Endothelial cell of umbilical vein (primary cell): ENCODE data around the gene DUSP8. TPM values are rescaled to one million over a fixed set of nuclear protein-coding genes. Genes with fewer than 3 reads are reported as not detected.

Experiments used
- BruUV-seq: library from RNA; stranded (reverse); fragments of 400-500 nt; replicated peaks from 2 replicates; lab custom pipeline; 2021; lab: Mats Ljungman, UMichigan
- CTCF ChIA-PET: fragments of 300-600, 350-600 bp; sonication (Branson Sonifier 250); formaldehyde crosslinking; loops from one replicate; lab custom pipeline; 2021; ENCODE audit warnings: antibody characterized with exemption, inconsistent platforms; lab: Charles Lee
- POLR2A ChIA-PET: fragments of 300-600, 350-600 bp; sonication (Branson Sonifier 250); formaldehyde crosslinking; loops from one replicate; lab custom pipeline; 2021; ENCODE audit warnings: antibody characterized with exemption, inconsistent platforms; lab: Charles Lee
- DNase-seq: peaks from one replicate; pipeline ENCODE4 v3.0.0-alpha.2; 2011; ENCODE audit warnings: low read depth, low spot score
- FAIRE-seq: peaks from 2 replicates; lab custom pipeline; 2011; peaks lifted over from hg19 to GRCh38; lab: Jason Lieb, UNC
- H2AFZ ChIP-seq: 2 replicates; pipeline ENCODE4 v1.6.0; 2012; ENCODE audit warnings: low read depth, low read length, control low read depth, inconsistent platforms
- H3K27ac ChIP-seq: 2 replicates; pipeline ENCODE4 v1.5.1; 2011; ENCODE audit warnings: low read depth, mild to moderate bottlenecking, control low read depth, low read length, moderate library complexity; ENCODE audit not compliant: insufficient read depth
- H3K27me3 ChIP-seq, 2 experiments: 2 replicates each; pipeline versions ENCODE4 v1.6.0 to v1.6.1; 2011; ENCODE audit warnings: low read length in 2 of 2, mixed read lengths in 1 of 2; ENCODE audit not compliant: control insufficient read depth in 2 of 2, insufficient read depth in 2 of 2
- H3K36me3 ChIP-seq, 2 experiments: 2 replicates in 1 of 2; 3 replicates in 1 of 2; pipeline ENCODE4 v1.5.1; 2011; ENCODE audit warnings: low read length in 2 of 2, mild to moderate bottlenecking in 1 of 2, moderate library complexity in 1 of 2; ENCODE audit not compliant: control insufficient read depth in 2 of 2, insufficient read depth in 2 of 2; ENCODE audit errors: extremely low read depth in 1 of 2
- H3K4me1 ChIP-seq: 3 replicates; pipeline ENCODE4 v1.5.1; 2011; ENCODE audit warnings: mild to moderate bottlenecking, low read length; ENCODE audit not compliant: control insufficient read depth, insufficient read depth; ENCODE audit errors: extremely low read depth
- H3K4me2 ChIP-seq: 2 replicates; pipeline ENCODE4 v1.6.1; 2011; ENCODE audit warnings: low read length, control low read depth, mixed read lengths; ENCODE audit not compliant: insufficient read depth
- H3K4me3 ChIP-seq, 3 experiments: fragments of 200-600 bp in 1 of 3; sonication (generic), shearing (Covaris generic) in 1 of 3; replicated peaks in 1 of 3; 2 replicates each; pipeline ENCODE4 v1.5.1; 2011 to 2016; ENCODE audit warnings: control low read depth in 3 of 3, low read length in 3 of 3, mild to moderate bottlenecking in 2 of 3, inconsistent platforms in 1 of 3, low read depth in 1 of 3, moderate library complexity in 1 of 3; ENCODE audit not compliant: insufficient read depth in 1 of 3
- H3K79me2 ChIP-seq: 2 replicates; pipeline ENCODE4 v1.6.0; 2012; ENCODE audit warnings: low read length, inconsistent platforms; ENCODE audit not compliant: control insufficient read depth, insufficient read depth
- H3K9ac ChIP-seq: replicated peaks from 2 replicates; pipeline ENCODE3; 2011; ENCODE audit warnings: low read length, control low read depth; ENCODE audit not compliant: insufficient read depth; ENCODE audit errors: extremely low read depth
- H3K9me1 ChIP-seq: replicated peaks from 3 replicates; pipeline ENCODE4 v1.6.0; 2011; ENCODE audit warnings: mild to moderate bottlenecking, low read length; ENCODE audit not compliant: control insufficient read depth, insufficient read depth; ENCODE audit errors: extremely low read depth
- H3K9me3 ChIP-seq: replicated peaks from 2 replicates; pipeline ENCODE4 v1.5.1; 2012; ENCODE audit warnings: low read length, inconsistent platforms; ENCODE audit not compliant: control insufficient read depth, insufficient read depth
- H4K20me1 ChIP-seq: replicated peaks from 2 replicates; pipeline ENCODE3; 2011; ENCODE audit warnings: mild to moderate bottlenecking, low read length; ENCODE audit not compliant: control insufficient read depth, insufficient read depth; ENCODE audit errors: extremely low read depth
- CTCF ChIP-seq, 2 donors: IDR thresholded peaks; 1 replicate in 1 of 2; 2 replicates in 1 of 2; pipeline ENCODE4 v1.5.1; 2011; ENCODE audit warnings: low read length in 2 of 2, mild to moderate bottlenecking in 2 of 2, moderate library complexity in 2 of 2, control low read depth in 1 of 2, inconsistent platforms in 1 of 2, low read depth in 1 of 2; ENCODE audit not compliant: insufficient read depth in 1 of 2; ENCODE audit errors: extremely low read depth in 1 of 2
- EZH2 ChIP-seq: IDR thresholded peaks from 2 replicates; pipeline ENCODE4 v1.6.1; 2012; ENCODE audit warnings: borderline replicate concordance, low read depth, mild to moderate bottlenecking, moderate library complexity, low read length, inconsistent platforms; ENCODE audit not compliant: severe bottlenecking
- FOS ChIP-seq: IDR thresholded peaks from 2 replicates; pipeline ENCODE4 v1.6.1; 2011; ENCODE audit warnings: mild to moderate bottlenecking, low read length, moderate library complexity, borderline replicate concordance; ENCODE audit not compliant: insufficient read depth
- GATA2 ChIP-seq: IDR thresholded peaks from 2 replicates; pipeline ENCODE4 v1.7.0; 2011; ENCODE audit warnings: low read depth, mild to moderate bottlenecking, moderate library complexity, mixed read lengths, low read length; ENCODE audit not compliant: insufficient read length, insufficient read depth
- JUN ChIP-seq: IDR thresholded peaks from 2 replicates; pipeline ENCODE4 v1.6.1; 2011; ENCODE audit warnings: borderline replicate concordance, low read depth; ENCODE audit not compliant: insufficient read length, insufficient read depth
- MYC ChIP-seq: IDR thresholded peaks from one replicate; pipeline ENCODE4 v1.6.1; 2011; ENCODE audit warnings: mild to moderate bottlenecking, low read depth, low read length
- POLR2A ChIP-seq: IDR thresholded peaks from 2 replicates; pipeline ENCODE4 v1.6.1; 2012; ENCODE audit warnings: low read depth, mild to moderate bottlenecking, control low read depth, low read length
- POLR2AphosphoS5 ChIP-seq: IDR thresholded peaks from 2 replicates; pipeline ENCODE4 v1.6.1; 2012; ENCODE audit warnings: low read depth, mild to moderate bottlenecking, control low read depth, low read length, moderate library complexity; ENCODE audit not compliant: insufficient read depth
- dilution Hi-C: fragments of 300-500 bp; cut with MboI; formaldehyde crosslinking; loops from one replicate; pipeline ENCODE4 v1.15.0; 2019; ENCODE audit warnings: low sequenced_read_pairs; ENCODE audit not compliant: extremely low pct_ligation_motif_present
- intact Hi-C: fragments of 100-400 bp; cut with micrococcal nuclease; formaldehyde crosslinking; loops from one replicate; pipeline ENCODE4 v1.10.0; 2022
- polyA plus RNA-seq, 4 experiments: library from polyadenylated mRNA; depleted of rRNA in 3 of 4; stranded (reverse) in 3 of 4; unstranded in 1 of 4; fragments of >200 nt; gene quantifications; 2 replicates each; pipeline versions ENCODE4 v1.2.1 to v1.2.3, GENCODE V29; 2011 to 2012; ENCODE audit warnings: missing spikeins in 1 of 4
- total RNA-seq: library from RNA; stranded (reverse); gene quantifications from 2 replicates; pipeline ENCODE4 v1.2.3, GENCODE V29; 2021
- TF ChIP-seq, protein P1 (sequence below): IDR thresholded peaks from 2 replicates; pipeline ENCODE4 v1.6.1; 2011; ENCODE audit not compliant: insufficient read depth, insufficient read length

DUSP8 gene
- total and polyA plus RNA-seq, 2 donors (not counting 3 experiments of a cell fraction or from before 2014, with no cell fraction given): 4.6 to 5.9 TPM

- TF ChIP-seq FOS (no peak), EZH2 (no peak), GATA2 (no peak), JUN (no peak), CTCF (IDR thresholded peaks at IDR 0.05; ENCODE audit: extremely low read depth in 1 of 2, insufficient read depth in 1 of 2, low read depth in 1 of 2, low read length in 2 of 2) (no peak), POLR2A (no peak), POLR2AphosphoS5 (no peak), MYC (no peak)
- TF ChIP-seq, protein P1, sequence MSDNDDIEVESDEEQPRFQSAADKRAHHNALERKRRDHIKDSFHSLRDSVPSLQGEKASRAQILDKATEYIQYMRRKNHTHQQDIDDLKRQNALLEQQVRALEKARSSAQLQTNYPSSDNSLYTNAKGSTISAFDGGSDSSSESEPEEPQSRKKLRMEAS: no peak
- Histone ChIP-seq H3K79me2 (peaks cover 60% of the 10 kb centered on the region), H2AFZ (no peak overlapping the region), H3K27ac (no peak overlapping the region), H3K27me3 (no peaks in the 10 kb centered on the region), H3K4me1 (no peaks in the 10 kb centered on the region), H3K9ac (no peak overlapping the region), H3K4me3 (no peak overlapping the region), H3K9me3 (no peaks in the 10 kb centered on the region), H4K20me1 (no peaks in the 10 kb centered on the region), H3K4me2 (no peak overlapping the region), H3K9me1 (no peaks in the 10 kb centered on the region), H3K36me3 (no peaks in the 10 kb centered on the region)
- FAIRE-seq: no peak
- DNase-seq: no peak
- POLR2A ChIA-PET: no interaction called here
- dilution Hi-C loops: no loop called here
- BruUV-seq: no TSS peak
- CTCF ChIA-PET: interaction anchor here (0.6 kb wide), 1 partner anchor 46 kb away, joined by 3 read pairs; no protein-coding TSS in a partner anchor
- intact Hi-C loops: no loop called here
Measured at GRCh38 chr11:1529286-1529685, 42.8 kb downstream of the DUSP8 start.
